Tibial nerve (tissue), 4 donors: ENCODE data around the gene OR2Z1. TPM values are rescaled to one million over a fixed set of nuclear protein-coding genes. Genes with fewer than 3 reads are reported as not detected.

Source experiments
- small RNA-seq: library from RNA; depleted of rRNA; stranded (forward); fragments of <200 nt; gene quantifications from one replicate; pipeline ENCODE3, GENCODE V24; 2016
- total RNA-seq, 4 donors: library from RNA; depleted of rRNA; stranded (reverse); fragments of >200 nt; gene quantifications; one replicate each; pipeline ENCODE4 v1.1.0, GENCODE V29; 2016

The OR2Z1 gene
- total RNA-seq, 4 donors from 2014 or later = not detected

Small RNAs within 50 kb of the gene (small RNA-seq; reads per million reads assigned to genes)
- gene AC012616.1 = not detected

Other genes starting within 250 kb of the OR2Z1 start
- 1 to 10 TPM; 1.3 to 3.6 (median 1.6) TPM for gene PRAM1, start 219.0 kb upstream of the OR2Z1 start, total RNA-seq
- gene ZNF414, start 207.5 kb upstream of the OR2Z1 start, total RNA-seq = 10 to 100 TPM; 10.3 to 62.4 (median 21.2) TPM
- 10 to 100 TPM; 20.3 to 61.5 (median 21.7) TPM for gene MYO1F, start 144.2 kb upstream of the OR2Z1 start, total RNA-seq
- gene ADAMTS10, start 110.9 kb upstream of the OR2Z1 start, total RNA-seq = 100 to 1,000 TPM in 1 of 4 donors, 10 to 100 TPM in 3; 37.3 to 140 (median 66.6) TPM
- gene NFILZ, start 91.0 kb upstream of the OR2Z1 start, total RNA-seq = not detected
- gene ACTL9, start 22.8 kb upstream of the OR2Z1 start, total RNA-seq = not detected
- gene ZNF558, start 110.7 kb downstream of the OR2Z1 start, total RNA-seq = 10 to 100 TPM; 36.3 to 52.8 (median 43.4) TPM
- gene MBD3L1, start 110.7 kb downstream of the OR2Z1 start, total RNA-seq = not detected